GM18951 (cell line): ENCODE measurements around the gene SLC6A16.
"Not testable (repeated sequence)": the region's sequence is repeated elsewhere in the genome, so short reads cannot be mapped to it uniquely, and the experiment has no call there.

Experiments
- POLR2A ChIP-seq: IDR thresholded peaks from 4 replicates; pipeline ENCODE4 v1.6.1; 2011; ENCODE audit warnings: mild to moderate bottlenecking; ENCODE audit not compliant: insufficient read length, insufficient read depth; ENCODE audit errors: extremely low read depth
- in situ Hi-C: fragments of 300-500 bp; cut with MboI; formaldehyde crosslinking; loops from one replicate; pipeline ENCODE4 v1.12.0; 2022; ENCODE audit warnings: low sequenced_read_pairs, mixed read lengths, inconsistent platforms; ENCODE audit not compliant: unreplicated experiment

SLC6A16 gene

GRCh38 chr19:49328741-49329140 lies 3.8 kb upstream of the SLC6A16 start:
- in situ Hi-C loops: no loop called here
- no peak for TF ChIP-seq POLR2A

- TF ChIP-seq POLR2A: no peak
- in situ Hi-C loops: no loop called here
Measured at GRCh38 chr19:49327878-49328544, 3.0 kb upstream of the SLC6A16 start.

GRCh38 chr19:49326165-49326704 lies 1.2 kb upstream of the SLC6A16 start:
- no peak for TF ChIP-seq POLR2A
- in situ Hi-C loops: no loop called here

- in situ Hi-C loops: not testable (repeated sequence)
Measured at GRCh38 chr19:49325756-49326155, 765 bp upstream of the SLC6A16 start.

GRCh38 chr19:49318296-49318695 lies 6.7 kb downstream of the SLC6A16 start:
- TF ChIP-seq POLR2A: no peak
- in situ Hi-C loops: no loop called here

- no peak for TF ChIP-seq POLR2A
- in situ Hi-C loops: no loop called here
Measured at GRCh38 chr19:49316284-49316683, 8.7 kb downstream of the SLC6A16 start.

GRCh38 chr19:49315111-49315510 lies 9.9 kb downstream of the SLC6A16 start:
- no peak for TF ChIP-seq POLR2A
- in situ Hi-C loops: no loop called here

GRCh38 chr19:49309087-49309486 lies 15.9 kb downstream of the SLC6A16 start:
- no peak for TF ChIP-seq POLR2A
- in situ Hi-C loops: no loop called here

- in situ Hi-C loops: not testable (repeated sequence)
Measured at GRCh38 chr19:49306734-49307133, 18.3 kb downstream of the SLC6A16 start.

GRCh38 chr19:49301866-49302252 lies 23.1 kb downstream of the SLC6A16 start:
- TF ChIP-seq POLR2A: no peak
- in situ Hi-C loops: no loop called here

- in situ Hi-C loops: no loop called here
Measured at GRCh38 chr19:49301165-49301865, 23.7 kb downstream of the SLC6A16 start.

GRCh38 chr19:49298653-49299052 lies 26.3 kb downstream of the SLC6A16 start:
- in situ Hi-C loops: not testable (repeated sequence)

More at GRCh38 chr19:49301165-49301865, 23.7 kb downstream of the SLC6A16 start:
- no peak for TF ChIP-seq POLR2A

GRCh38 chr19:49297403-49297802 lies 27.6 kb downstream of the SLC6A16 start:
- in situ Hi-C loops: no loop called here
- TF ChIP-seq POLR2A: no peak

GRCh38 chr19:49295208-49295880 lies 29.6 kb downstream of the SLC6A16 start:
- in situ Hi-C loops: no loop called here
- no peak for TF ChIP-seq POLR2A
